GM23338 (cell line): ENCODE measurements around the gene ANGPT4. TPM values are rescaled to one million over a fixed set of nuclear protein-coding genes. Genes with fewer than 3 reads are reported as not detected.

ENCODE experiments used
- ATAC-seq: fragments of 200-7000 bp; cut with Tn5 transposase; 3 replicates; pipeline ENCODE4 v1.9.1; 2020
- DNase-seq: peaks from one replicate; pipeline ENCODE4 v3.0.0-alpha.2; 2015; ENCODE audit warnings: low spot score
- H2AFZ ChIP-seq: fragments of 200-600 bp; sonication (generic); 2 replicates; pipeline ENCODE4 v1.8.0; 2016; ENCODE audit warnings: antibody characterized with exemption, mild to moderate bottlenecking, moderate library complexity
- H3F3A ChIP-seq: fragments of 200-600 bp; sonication (generic); replicated peaks from 2 replicates; pipeline ENCODE4 v1.8.0; 2017; ENCODE audit warnings: antibody characterized with exemption, mixed run types, low read depth
- H3K27ac ChIP-seq: fragments of 200-600 bp; sonication (generic); 2 replicates; pipeline ENCODE4 v1.6.1; 2016; ENCODE audit warnings: low read depth
- H3K27me3 ChIP-seq: fragments of 200-600 bp; sonication (generic); 2 replicates; pipeline ENCODE4 v1.8.0; 2016; ENCODE audit warnings: mild to moderate bottlenecking, mixed run types, moderate library complexity; ENCODE audit not compliant: insufficient read depth
- H3K36me3 ChIP-seq: fragments of 200-600 bp; sonication (generic); 2 replicates; pipeline ENCODE4 v1.8.0; 2016; ENCODE audit warnings: mild to moderate bottlenecking; ENCODE audit not compliant: insufficient read depth
- H3K4me1 ChIP-seq: fragments of 200-600 bp; sonication (generic); 2 replicates; pipeline ENCODE4 v1.8.0; 2016; ENCODE audit warnings: mild to moderate bottlenecking, moderate library complexity; ENCODE audit not compliant: insufficient read depth
- H3K4me2 ChIP-seq: fragments of 200-600 bp; sonication (generic); 2 replicates; pipeline ENCODE4 v1.7.1; 2017; ENCODE audit warnings: mixed run types
- H3K4me3 ChIP-seq: fragments of 200-600 bp; sonication (generic); 2 replicates; pipeline ENCODE4 v1.6.1; 2016; ENCODE audit warnings: mixed run types
- H3K79me2 ChIP-seq: fragments of 200-600 bp; sonication (generic); replicated peaks from 2 replicates; pipeline ENCODE4 v1.8.0; 2017; ENCODE audit warnings: mild to moderate bottlenecking; ENCODE audit not compliant: insufficient read depth
- H3K9me2 ChIP-seq: fragments of 200-600 bp; sonication (generic); 2 replicates; pipeline ENCODE4 v1.8.0; 2017; ENCODE audit not compliant: insufficient read depth
- H4K20me1 ChIP-seq: fragments of 200-600 bp; sonication (generic); replicated peaks from 2 replicates; pipeline ENCODE4 v1.8.0; 2017; ENCODE audit warnings: mild to moderate bottlenecking; ENCODE audit not compliant: insufficient read depth
- H3K27ac Mint-ChIP-seq: 2 replicates; pipeline ENCODE4 v1.8.0; 2020; ENCODE audit warnings: inconsistent platforms, mild to moderate bottlenecking, moderate library complexity, mixed read lengths
- H3K27me3 Mint-ChIP-seq: 3 replicates; pipeline ENCODE4 v1.8.0; 2022; ENCODE audit warnings: low read depth, mild to moderate bottlenecking, moderate library complexity, mixed read lengths, inconsistent platforms; ENCODE audit not compliant: insufficient read depth, poor library complexity
- H3K36me3 Mint-ChIP-seq: 3 replicates; pipeline ENCODE4 v1.8.0; 2021; ENCODE audit warnings: low read depth, mild to moderate bottlenecking, inconsistent platforms, moderate library complexity, mixed read lengths
- H3K4me1 Mint-ChIP-seq: 3 replicates; pipeline ENCODE4 v1.8.0; 2020; ENCODE audit warnings: mild to moderate bottlenecking, inconsistent platforms, mixed read lengths
- H3K4me3 Mint-ChIP-seq: 3 replicates; pipeline ENCODE4 v1.8.0; 2021; ENCODE audit warnings: moderate library complexity, mild to moderate bottlenecking, inconsistent platforms, mixed read lengths
- H3K9me3 Mint-ChIP-seq: 3 replicates; pipeline ENCODE4 v1.8.0; 2020; ENCODE audit warnings: moderate library complexity, mild to moderate bottlenecking, inconsistent platforms, mixed read lengths
- CTCF ChIP-seq, 2 experiments: fragments of 200-600 bp in 1 of 2; sonication (generic) in 1 of 2; conservative IDR thresholded peaks; 2 replicates each; pipeline versions ENCODE4 v1.5.1 to v1.6.1; 2016 to 2017; ENCODE audit warnings: antibody characterized with exemption in 2 of 2, low read depth in 2 of 2, mild to moderate bottlenecking in 2 of 2, moderate library complexity in 1 of 2
- EZH2phosphoT487 ChIP-seq: fragments of 200-600 bp; sonication (generic); IDR thresholded peaks from one replicate; pipeline ENCODE4 v1.8.1; 2018; ENCODE audit warnings: antibody characterized with exemption; ENCODE audit not compliant: unreplicated experiment
- NANOG ChIP-seq: IDR thresholded peaks from 2 replicates; pipeline ENCODE4 v1.6.1; 2016; ENCODE audit warnings: antibody characterized with exemption, borderline replicate concordance
- POLR2AphosphoS5 ChIP-seq: IDR thresholded peaks from 2 replicates; pipeline ENCODE4 v1.6.1; 2016; ENCODE audit warnings: antibody characterized with exemption, low read depth
- ZNF114 ChIP-seq: fragments of 250-450 bp; sonication (Bioruptor Pico); IDR thresholded peaks from 2 replicates; pipeline ENCODE4 v1.5.0; 2020; ENCODE audit warnings: mild to moderate bottlenecking, moderate library complexity
- ZNF331 ChIP-seq: fragments of 250-450 bp; sonication (Bioruptor Pico); IDR thresholded peaks from 2 replicates; pipeline ENCODE4 v1.5.0; 2020; ENCODE audit warnings: low read depth, mild to moderate bottlenecking, moderate library complexity
- ZNF462 ChIP-seq: fragments of 250-450 bp; sonication (Bioruptor Pico); IDR thresholded peaks from 2 replicates; pipeline ENCODE4 v1.5.0; 2020; ENCODE audit warnings: mild to moderate bottlenecking, moderate library complexity
- polyA plus RNA-seq: library from polyadenylated mRNA; unstranded; fragments of >200 nt; fragmentation: Nextera tagmentation; extraction: Ambion mirVana; gene quantifications from 2 replicates; pipeline ENCODE4 v1.2.1, GENCODE V29; 2016
- total RNA-seq: library from RNA; depleted of rRNA; stranded (reverse); fragments of >200 nt; shearing (Covaris generic); gene quantifications from 2 replicates; pipeline ENCODE4 v1.2.3, GENCODE V29; 2014

The ANGPT4 gene
- total and polyA plus RNA-seq, 2 experiments from 2014 or later, result 0.17 TPM; not detected in 1

GRCh38 chr20:890666-891057, 25.5 kb downstream of the ANGPT4 start (continued):
- no peak for TF ChIP-seq ZNF462 (CRISPR knock-in tag)
- TF ChIP-seq POLR2AphosphoS5, result no peak
- TF ChIP-seq ZNF331 (CRISPR knock-in tag), result no peak
- no peak for TF ChIP-seq CTCF (conservative IDR thresholded peaks at IDR 0.05; ENCODE audit: low read depth in 2 of 2)
- TF ChIP-seq ZNF114, result no peak
- no peak for TF ChIP-seq EZH2phosphoT487

- no peak overlapping the region for H2AFZ ChIP-seq
- no peak for TF ChIP-seq NANOG
- TF ChIP-seq CTCF (conservative IDR thresholded peaks at IDR 0.05; ENCODE audit: low read depth in 2 of 2), result 0 out of 4 replicates have a peak, but pooled peaks of 1 of the 2 experiments have one; percentile 13
- DNase-seq, result no peak
- H3K27ac ChIP-seq, result no peak overlapping the region
- H3K36me3 Mint-ChIP-seq, result no peaks in the 10 kb centered on the region
- H3K27ac Mint-ChIP-seq, result no peak overlapping the region
- no peaks in the 10 kb centered on the region for H3K36me3 ChIP-seq
- no peaks in the 10 kb centered on the region for H3K9me2 ChIP-seq
- no peaks in the 10 kb centered on the region for H4K20me1 ChIP-seq
- peaks cover 14% of the 10 kb centered on the region for H3K4me1 Mint-ChIP-seq
- H3K79me2 ChIP-seq, result no peaks in the 10 kb centered on the region
- peaks cover 10% of the 10 kb centered on the region for H3K27me3 ChIP-seq
- no peak overlapping the region for H3K4me2 ChIP-seq
- H3K4me1 ChIP-seq, result peaks cover 4% of the 10 kb centered on the region; the same call in 1 of the 2 replicates
- H3K9me3 Mint-ChIP-seq, result no peaks in the 10 kb centered on the region
- H3F3A ChIP-seq, result no peaks in the 10 kb centered on the region
- ATAC-seq, result no peak
- H3K27me3 Mint-ChIP-seq, result peaks cover 13% of the 10 kb centered on the region
- no peak overlapping the region for H3K4me3 ChIP-seq
- no peak overlapping the region for H3K4me3 Mint-ChIP-seq
These were observed 26.1 kb downstream of the ANGPT4 start for GRCh38 chr20:889932-890463.
